Measurements from ENCODE around the gene FBXO7.
"Not testable (repeated sequence)": the region's sequence is repeated elsewhere in the genome, so short reads cannot be mapped to it uniquely, and the experiment has no call there.

The FBXO7 gene

DNA sequence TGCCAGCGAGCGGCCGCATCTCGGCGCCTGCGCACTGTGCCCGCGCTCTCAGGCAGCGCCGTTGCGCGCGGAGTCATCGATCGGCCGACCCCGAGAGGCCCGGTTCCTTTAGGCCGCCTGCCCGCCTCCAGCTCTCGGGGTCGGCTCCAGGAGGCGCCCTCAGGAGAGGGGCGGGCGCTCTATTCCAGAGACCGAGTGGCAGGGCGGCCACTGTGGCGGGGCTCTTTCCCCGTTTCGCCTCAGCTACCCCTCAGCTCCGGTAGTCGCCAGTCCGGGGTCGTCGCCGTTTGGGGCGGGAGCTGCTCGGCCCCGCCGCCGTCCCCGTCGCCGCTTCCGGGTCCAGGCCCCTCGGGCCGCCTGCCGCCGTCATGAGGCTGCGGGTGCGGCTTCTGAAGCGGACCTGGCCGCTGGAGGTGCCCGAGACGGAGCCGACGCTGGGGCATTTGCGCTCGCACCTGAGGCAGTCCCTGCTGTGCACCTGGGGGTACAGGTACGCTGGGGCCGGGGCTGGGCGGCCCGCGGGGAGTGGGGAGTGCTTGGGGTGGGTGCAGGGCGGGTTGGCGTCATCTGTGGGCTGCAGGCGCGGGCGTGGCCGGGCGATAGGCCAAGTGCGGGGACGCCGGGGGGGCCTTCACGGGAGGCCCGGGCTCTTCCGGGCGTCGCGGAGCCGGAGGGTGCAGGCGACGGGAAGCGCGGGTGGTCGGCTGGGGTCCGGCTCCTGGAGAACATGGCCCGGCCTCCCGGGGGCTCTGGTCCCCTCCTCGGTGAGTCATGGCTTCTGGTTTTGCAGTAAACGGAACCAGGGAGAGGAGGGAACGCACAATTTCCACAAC, at the start of gene FBXO7:
Gene FBXO7, plus strand, starts transcription at position 177 of the 833 bp plus-strand sequence. Its CDS starts 192 bp downstream, at position 369.
- DNase-seq: peak; percentile 61

DNA sequence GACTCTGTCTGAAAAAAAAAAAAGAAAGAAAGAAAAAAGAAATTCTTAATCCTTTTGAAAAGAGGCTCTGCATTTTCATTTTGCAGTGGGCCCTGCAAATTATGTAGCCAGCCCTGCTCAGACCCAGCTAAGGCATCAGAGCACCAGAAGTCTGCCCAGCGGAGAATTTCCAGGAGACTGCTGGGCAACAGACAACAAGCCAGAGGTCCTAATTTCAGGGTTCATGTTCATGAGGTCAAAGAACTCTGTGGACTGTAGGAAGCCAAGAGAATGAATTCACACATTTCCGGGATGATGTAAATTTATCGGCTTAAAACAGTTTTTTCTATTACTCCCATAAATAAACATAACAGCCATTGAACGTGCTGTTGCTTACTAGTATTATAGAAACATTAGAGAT, 47.7 kb upstream of the FBXO7 start:
- DNase-seq: no peak

GRCh38 chr22:32430352-32430751, 44.3 kb upstream of the FBXO7 start:
- no peak for DNase-seq

DNA sequence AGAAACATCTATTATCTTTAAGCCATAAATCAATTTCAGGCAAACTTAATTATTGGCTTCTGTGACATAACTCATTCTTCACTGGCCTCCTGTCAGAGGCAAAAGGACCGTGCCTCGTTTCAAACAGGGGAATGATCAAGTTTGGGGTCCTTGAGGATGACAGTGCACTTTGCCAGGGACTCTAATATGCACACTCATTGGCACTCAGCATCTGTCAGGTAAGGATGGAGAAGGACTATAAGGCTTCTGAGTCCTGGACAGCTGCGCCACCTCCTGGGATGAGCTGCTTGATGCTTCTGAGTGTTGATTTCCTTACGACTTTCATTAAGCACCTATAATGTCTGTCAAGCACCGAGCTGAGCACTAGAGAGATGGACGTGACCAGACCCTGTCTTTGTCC, 30.5 kb upstream of the FBXO7 start:
- DNase-seq: no peak

- no peak for DNase-seq
Observed at GRCh38 chr22:32446321-32446720, 28.3 kb upstream of the FBXO7 start.

GRCh38 chr22:32448980-32449379, 25.6 kb upstream of the FBXO7 start:
- DNase-seq: peak; percentile 7

DNA sequence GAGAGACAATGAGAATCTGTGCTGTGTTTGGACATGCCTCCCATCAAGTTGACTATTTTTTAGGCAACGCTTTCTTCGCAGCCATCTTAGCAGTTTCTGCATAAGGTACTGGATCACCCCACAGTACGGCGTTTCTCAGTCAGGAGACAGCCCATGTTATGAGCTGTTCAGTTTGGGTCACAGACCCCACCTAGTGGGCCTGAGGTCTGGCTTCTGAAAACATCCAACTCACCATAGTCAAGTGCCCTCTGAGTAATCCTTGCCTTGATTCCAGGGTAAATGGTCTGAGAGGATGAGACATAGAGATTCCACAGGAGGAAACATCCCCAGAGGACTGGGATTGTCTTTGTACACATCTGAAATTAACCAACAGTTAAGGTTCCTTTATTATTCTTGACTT, 17.6 kb upstream of the FBXO7 start:
- DNase-seq: no peak

DNA sequence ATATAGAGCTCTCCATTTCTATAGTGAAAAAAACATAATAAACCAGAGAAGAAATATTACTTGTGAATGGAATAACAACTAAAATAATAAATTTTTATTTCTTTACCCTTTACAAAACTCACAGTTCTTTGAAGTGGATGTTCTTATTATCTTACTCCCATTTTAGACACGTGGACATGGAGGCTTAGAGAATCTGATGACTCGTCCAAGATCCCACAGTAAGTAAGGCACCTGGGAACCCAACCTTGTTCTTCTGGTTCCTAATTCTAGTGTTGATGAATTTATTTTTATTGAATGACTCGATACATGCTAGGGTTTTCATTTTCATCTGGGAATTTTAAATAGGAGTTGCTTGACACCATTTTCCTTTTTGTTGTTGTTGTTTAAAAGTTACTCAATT, 12.2 kb upstream of the FBXO7 start:
- no peak for DNase-seq

- no peak for DNase-seq
Observed at GRCh38 chr22:32465661-32466060, 8.9 kb upstream of the FBXO7 start.

DNA sequence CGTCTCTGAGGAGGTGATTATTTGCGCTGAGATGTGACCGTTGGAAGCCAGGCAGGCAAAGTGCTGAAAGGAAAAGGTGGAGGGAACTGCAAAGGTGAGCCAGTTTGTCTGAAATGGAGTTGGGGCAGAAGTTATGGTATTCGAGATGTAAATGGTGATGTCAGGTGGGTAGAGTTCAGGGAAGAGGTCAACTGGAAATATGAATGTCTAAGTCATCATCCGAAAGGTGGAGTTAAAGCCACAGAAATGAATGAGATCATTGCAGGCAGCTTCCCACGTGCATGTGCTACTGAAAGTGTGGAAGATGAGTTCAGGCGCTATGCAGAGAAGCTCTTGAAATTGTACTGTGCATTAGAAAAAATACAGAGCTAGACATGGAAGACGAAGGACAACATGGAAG, 8.1 kb upstream of the FBXO7 start:
- no peak for DNase-seq

DNA sequence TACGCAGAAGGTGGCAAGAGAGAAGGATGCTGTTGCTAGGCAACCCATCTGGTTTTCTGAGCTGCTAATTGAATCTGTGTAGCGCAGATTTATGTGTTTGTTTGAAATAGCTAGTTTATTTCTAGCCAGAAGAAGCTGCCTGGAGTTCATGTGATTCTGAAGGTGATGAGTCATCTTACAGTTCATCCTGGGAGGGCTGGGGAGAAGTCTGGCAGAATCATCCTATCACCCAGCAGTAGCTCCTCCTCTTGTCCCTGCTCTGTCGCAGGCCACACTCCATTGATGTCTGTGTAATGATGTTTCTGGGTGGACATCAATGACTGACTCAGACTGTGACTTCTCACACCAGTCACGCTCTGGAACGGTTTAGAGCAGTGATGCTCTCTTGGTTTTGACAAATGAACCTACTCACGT, 4.8 kb upstream of the FBXO7 start:
- DNase-seq: no peak

GRCh38 chr22:32473388-32473952, 1.1 kb upstream of the FBXO7 start:
- peak; percentile 30 for DNase-seq

DNA sequence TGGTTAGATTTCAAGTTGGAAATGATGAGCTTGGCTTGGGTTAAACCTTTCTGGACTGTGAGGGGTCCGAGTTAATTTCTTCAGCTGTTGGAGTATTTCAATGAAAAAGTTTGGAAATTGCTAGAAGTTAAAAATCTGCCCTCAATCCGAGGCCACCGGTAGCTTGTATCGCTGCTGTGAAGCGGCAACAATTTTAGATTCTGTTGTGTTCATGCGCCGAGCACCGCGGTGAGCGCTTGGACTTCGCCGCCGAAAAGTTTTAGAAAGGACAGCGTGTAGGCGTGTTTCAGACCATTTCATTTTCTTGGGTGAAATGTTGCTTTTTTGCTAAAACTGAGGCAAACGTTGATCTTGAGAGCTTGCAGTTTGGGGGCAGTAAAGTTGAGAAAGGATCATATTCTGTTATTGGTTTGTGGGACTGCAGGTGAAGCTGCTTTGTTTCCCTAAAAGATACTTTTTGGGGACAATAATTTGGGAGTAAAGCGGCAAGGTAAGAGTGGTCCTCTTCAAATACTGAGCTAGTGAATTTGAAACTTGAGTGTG, 928 bp downstream of the FBXO7 start:
- DNase-seq: no peak

GRCh38 chr22:32476281-32477195, 1.9 kb downstream of the FBXO7 start:
- no peak for DNase-seq

DNA sequence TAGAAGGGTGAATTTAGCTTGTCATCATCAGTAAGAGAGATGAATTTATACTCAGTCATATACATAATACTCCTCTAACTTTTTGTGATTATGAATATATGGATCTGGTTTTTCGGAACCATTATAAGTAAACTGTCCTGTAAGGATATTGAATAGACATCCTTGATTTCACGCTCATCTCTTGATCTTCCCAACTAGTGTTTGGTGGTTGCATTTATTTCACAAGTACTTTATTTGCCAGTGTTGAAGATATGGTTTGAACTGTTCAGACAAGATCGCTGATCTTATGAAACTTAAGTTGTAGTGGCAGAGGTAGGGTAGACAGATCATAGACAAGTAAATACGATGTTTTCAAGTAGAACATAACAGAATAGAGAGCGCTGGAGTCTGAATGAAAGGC, 3.0 kb downstream of the FBXO7 start:
- DNase-seq: no peak

GRCh38 chr22:32478552-32478951, 3.9 kb downstream of the FBXO7 start:
- DNase-seq: not testable (repeated sequence)

DNA sequence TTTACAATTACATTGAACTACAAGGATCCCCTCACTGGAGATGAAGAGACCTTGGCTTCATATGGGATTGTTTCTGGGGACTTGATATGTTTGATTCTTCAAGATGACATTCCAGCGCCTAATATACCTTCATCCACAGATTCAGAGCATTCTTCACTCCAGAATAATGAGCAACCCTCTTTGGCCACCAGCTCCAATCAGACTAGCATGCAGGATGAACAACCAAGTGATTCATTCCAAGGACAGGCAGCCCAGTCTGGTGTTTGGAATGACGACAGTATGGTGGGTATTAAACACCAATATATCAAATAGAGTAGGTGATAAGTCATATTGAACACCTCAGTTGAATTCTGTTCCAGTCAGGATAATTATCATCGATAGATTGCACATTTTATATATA, 4.4 kb downstream of the FBXO7 start:
- no peak for DNase-seq

- DNase-seq: no peak
Observed at GRCh38 chr22:32480238-32480637, 5.6 kb downstream of the FBXO7 start.

DNA sequence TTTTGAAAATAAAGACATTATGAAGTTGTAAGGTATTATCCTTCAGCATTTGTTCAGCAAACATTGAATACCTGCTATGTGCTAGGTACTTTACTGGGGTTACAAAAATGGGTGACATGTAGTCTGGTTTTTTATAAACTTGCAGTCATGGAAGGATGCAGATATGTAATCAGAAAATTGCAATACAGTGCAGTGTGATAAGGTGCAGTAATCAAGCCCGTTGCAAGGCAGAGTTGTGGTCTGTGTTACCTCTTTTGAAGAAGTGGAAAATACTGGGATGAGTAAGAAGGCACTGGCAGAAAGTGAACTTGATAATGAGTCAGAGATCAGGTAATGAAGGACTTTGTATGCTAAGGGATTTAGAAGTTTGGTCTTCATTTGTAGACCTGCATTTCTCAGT, 8.1 kb downstream of the FBXO7 start:
- no peak for DNase-seq

DNA sequence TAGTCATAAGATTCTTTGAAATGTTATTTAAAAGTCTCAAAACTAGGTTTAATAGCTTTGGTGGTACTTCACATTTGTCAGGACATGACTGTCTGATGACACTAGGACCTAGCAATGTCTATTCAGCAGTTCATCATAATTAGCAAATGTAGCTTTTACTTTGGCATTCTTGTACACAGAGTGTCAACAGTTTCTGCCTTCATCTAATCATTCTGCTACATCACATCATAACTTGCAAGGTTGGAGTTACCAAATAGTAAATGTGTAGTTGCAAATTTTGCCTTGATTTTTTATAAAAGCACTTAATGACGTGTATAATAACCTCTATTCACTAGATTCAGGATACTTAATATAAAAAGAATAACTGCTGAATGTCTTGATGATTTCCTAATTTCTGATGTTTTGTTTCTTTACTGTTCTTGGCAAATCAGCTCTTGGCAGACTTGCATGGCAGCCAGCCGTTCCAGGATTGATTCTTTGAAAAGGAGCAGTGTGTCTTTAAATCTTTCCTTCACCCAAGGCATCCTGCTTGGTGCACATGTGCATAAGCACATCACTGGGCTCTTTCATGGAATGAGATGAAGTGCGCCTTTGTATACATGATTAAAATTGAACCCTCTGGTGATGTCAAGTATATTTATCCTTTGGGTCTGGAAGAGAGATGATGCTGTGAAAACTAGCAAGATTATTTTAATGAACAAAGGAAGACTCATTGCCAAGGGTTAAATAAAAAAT, 12.2 kb downstream of the FBXO7 start:
- no peak for DNase-seq

GRCh38 chr22:32487461-32487860, 12.8 kb downstream of the FBXO7 start:
- no peak for DNase-seq

DNA sequence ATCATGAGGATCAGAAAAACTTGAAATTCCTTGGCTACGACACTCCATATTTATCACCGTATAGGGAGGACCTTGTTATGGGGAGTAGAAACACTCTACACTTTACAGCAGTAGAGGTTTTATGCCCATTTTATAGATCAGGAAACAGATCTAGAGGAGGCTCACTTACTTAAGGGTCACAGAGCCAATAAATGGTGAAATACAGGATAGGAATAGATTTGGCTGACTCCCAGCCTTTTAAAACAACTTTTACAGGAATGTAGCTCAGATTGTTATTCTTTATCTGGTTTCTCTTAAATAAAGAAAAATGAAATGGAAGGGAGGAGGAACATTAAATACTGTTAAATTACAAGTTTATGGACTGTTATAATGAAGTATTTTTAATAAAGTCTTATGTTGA, 14.8 kb downstream of the FBXO7 start:
- DNase-seq: no peak

DNA sequence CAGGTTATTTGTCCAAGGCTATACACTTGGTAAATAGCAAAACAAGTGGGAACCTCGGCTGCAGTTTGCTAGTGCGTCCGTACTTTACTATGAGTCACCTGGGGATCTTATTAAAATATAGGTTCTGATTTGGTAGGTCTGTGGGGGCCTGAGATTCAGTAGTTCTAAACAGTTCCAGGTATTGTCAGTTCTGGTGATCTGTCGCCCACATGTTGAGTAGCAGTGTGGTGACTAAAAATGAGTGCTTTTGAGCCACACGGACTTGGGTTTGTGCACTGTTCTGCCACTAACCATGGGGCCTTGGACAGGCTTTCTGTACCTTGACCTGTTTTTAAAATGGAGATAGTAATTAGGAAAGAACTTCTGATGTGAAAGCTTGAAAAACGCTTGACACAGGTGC, 15.7 kb downstream of the FBXO7 start:
- DNase-seq: no peak

All from NCI-H2107 (cell line).